C1 segment of cervical spinal cord (tissue), 14 donors: Measurements from ENCODE around the gene ZNF280C.

Source experiments
- DNase-seq, 14 donors: peaks; one replicate each; lab custom pipeline; 2025; lab: John Stamatoyannopoulos, UW

Gene ZNF280C

GRCh38 chrX:130179170-130179569 is 89.5 kb downstream of the ZNF280C start:
- peak in 1 of 14 donors; percentile 83 for DNase-seq

- DNase-seq: no peak
Measured at GRCh38 chrX:130176942-130177341, 91.8 kb downstream of the ZNF280C start.

GRCh38 chrX:130176354-130176776 is 92.3 kb downstream of the ZNF280C start:
- DNase-seq: peak in 1 of 14 donors; percentile 2

- no peak for DNase-seq
Measured at GRCh38 chrX:130174937-130175336, 93.8 kb downstream of the ZNF280C start.

- DNase-seq: peak in 4 of 14 donors; percentile 2 to 29 (median 19)
Measured at GRCh38 chrX:130174045-130174704, 94.5 kb downstream of the ZNF280C start.

GRCh38 chrX:130173190-130173895 is 95.4 kb downstream of the ZNF280C start:
- DNase-seq: peak in 10 of 14 donors; percentile 4 to 39 (median 20)

GRCh38 chrX:130172127-130172845 is 96.4 kb downstream of the ZNF280C start:
- DNase-seq: peak in 1 of 14 donors; percentile 42

- DNase-seq: peak in 11 of 14 donors; percentile 13 to 67 (median 52)
Measured at GRCh38 chrX:130171446-130172126, 97.1 kb downstream of the ZNF280C start, which contains the start of gene RAB33A. Gene RAB33A, plus strand, starts transcription at chrX:130171962. Its CDS starts 101 bp downstream, at chrX:130172063.

GRCh38 chrX:130170752-130171445 is 97.8 kb downstream of the ZNF280C start:
- DNase-seq: peak in 13 of 14 donors; percentile 18 to 87 (median 75)

- no peak for DNase-seq
Measured at GRCh38 chrX:130167040-130167439, 101.7 kb downstream of the ZNF280C start.

GRCh38 chrX:130166503-130166777 is 102.3 kb downstream of the ZNF280C start:
- no peak for DNase-seq

GRCh38 chrX:130165703-130166502 is 102.8 kb downstream of the ZNF280C start, which contains the start of gene AIFM1:
Gene AIFM1, minus strand, starts transcription at chrX:130165841. Its CDS starts 185 bp downstream, at chrX:130165656.
- DNase-seq: peak; percentile 33 to 91 (median 83)

- peak in 2 of 14 donors; percentile 53 to 57 for DNase-seq
Measured at GRCh38 chrX:130165181-130165702, 103.5 kb downstream of the ZNF280C start.

GRCh38 chrX:130163398-130163797 is 105.3 kb downstream of the ZNF280C start:
- DNase-seq: no peak

GRCh38 chrX:130162094-130162735 is 106.5 kb downstream of the ZNF280C start:
- no peak for DNase-seq

- no peak for DNase-seq
Measured at GRCh38 chrX:130159776-130160175, 108.9 kb downstream of the ZNF280C start.

- DNase-seq: no peak
Measured at GRCh38 chrX:130158311-130158710, 110.4 kb downstream of the ZNF280C start.

- DNase-seq: no peak
Measured at GRCh38 chrX:130155564-130155963, 113.1 kb downstream of the ZNF280C start.
